NOMO-1 treated with DMSO at 0.1 percent for 48 hours (cell line): ENCODE results near the gene CCR2.
"Not testable (repeated sequence)": the region's sequence is repeated elsewhere in the genome, so short reads cannot be mapped to it uniquely, and the experiment has no call there.

Source experiments
- DNase-seq: peaks from one replicate; lab custom pipeline; 2025; ENCODE audit not compliant: unreplicated experiment; lab: John Stamatoyannopoulos, UW

The CCR2 gene

GRCh38 chr3:46353647-46354410 is at the start of gene CCR2:
CCR2 (plus strand) TSS chr3:46354111; CDS start chr3:46357528, 3,417 bp downstream.
- peak; percentile 56 for DNase-seq

GRCh38 chr3:46304739-46305138 is 49.2 kb upstream of the CCR2 start:
- no peak for DNase-seq

- peak; percentile 86 for DNase-seq
These were observed 40.9 kb upstream of the CCR2 start for GRCh38 chr3:46312991-46313390.

- DNase-seq = no peak
These were observed 39.4 kb upstream of the CCR2 start for GRCh38 chr3:46314517-46314916.

- peak; percentile 75 for DNase-seq
These were observed 37.7 kb upstream of the CCR2 start for GRCh38 chr3:46316206-46316605.

GRCh38 chr3:46318207-46318927 is 35.5 kb upstream of the CCR2 start:
- DNase-seq = peak; percentile 90

GRCh38 chr3:46321461-46322104 is 32.3 kb upstream of the CCR2 start:
- peak; percentile 97 for DNase-seq

GRCh38 chr3:46324036-46324435 is 29.9 kb upstream of the CCR2 start:
- no peak for DNase-seq

- no peak for DNase-seq
These were observed 28.1 kb upstream of the CCR2 start for GRCh38 chr3:46325645-46326300.

GRCh38 chr3:46330676-46331075 is 23.2 kb upstream of the CCR2 start:
- not testable (repeated sequence) for DNase-seq

GRCh38 chr3:46334741-46335478 is 19.0 kb upstream of the CCR2 start:
- no peak for DNase-seq

GRCh38 chr3:46335541-46335940 is 18.4 kb upstream of the CCR2 start:
- DNase-seq = no peak

- DNase-seq = no peak
These were observed 16.0 kb upstream of the CCR2 start for GRCh38 chr3:46337911-46338310.

GRCh38 chr3:46338840-46339239 is 15.1 kb upstream of the CCR2 start:
- no peak for DNase-seq

- no peak for DNase-seq
These were observed 9.4 kb upstream of the CCR2 start for GRCh38 chr3:46344476-46344875.

GRCh38 chr3:46348823-46349482 is 5.0 kb upstream of the CCR2 start:
- no peak for DNase-seq

- DNase-seq = peak; percentile 73
These were observed 4.2 kb upstream of the CCR2 start for GRCh38 chr3:46349484-46350261.

GRCh38 chr3:46350262-46350565 is 3.7 kb upstream of the CCR2 start:
- peak; percentile 67 for DNase-seq

GRCh38 chr3:46351646-46352045 is 2.3 kb upstream of the CCR2 start:
- DNase-seq = no peak

GRCh38 chr3:46353090-46353489 is 821 bp upstream of the CCR2 start:
- no peak for DNase-seq
